Retinal pigment epithelial cell (primary cell): ENCODE results near the gene F8A3.

Experiments used
- DNase-seq: peaks from one replicate; pipeline ENCODE4 v3.0.0-alpha.2; 2010; ENCODE audit warnings: low read depth
- H3K4me3 ChIP-seq: 2 replicates; pipeline ENCODE4 v1.5.1; 2011; ENCODE audit warnings: mild to moderate bottlenecking, low read length, control low read depth, moderate library complexity
- CTCF ChIP-seq: conservative IDR thresholded peaks from 2 replicates; pipeline ENCODE4 v1.5.1; 2011; ENCODE audit warnings: low read depth, low read length, control low read depth, inconsistent platforms

The F8A3 gene

GRCh38 chrX:155434906-155435743 is 23.3 kb downstream of the F8A3 start:
- no peak for TF ChIP-seq CTCF
- DNase-seq, result no peak
- no peak overlapping the region for H3K4me3 ChIP-seq

GRCh38 chrX:155417769-155418168 is 40.7 kb downstream of the F8A3 start:
- H3K4me3 ChIP-seq, result no peak overlapping the region
- no peak for TF ChIP-seq CTCF
- no peak for DNase-seq
